GM23338 (cell line): Measurements from ENCODE around the gene SMOC2.

Source experiments
- CREB1 ChIP-seq: fragments of 250-450 bp; sonication (Bioruptor Pico); IDR thresholded peaks from 2 replicates; pipeline ENCODE4 v1.5.0; 2020; ENCODE audit warnings: low read depth, mild to moderate bottlenecking, moderate library complexity
- CTCF ChIP-seq, 2 experiments: fragments of 200-600 bp in 1 of 2; sonication (generic) in 1 of 2; conservative IDR thresholded peaks; 2 replicates each; pipeline versions ENCODE4 v1.5.1 to v1.6.1; 2016 to 2017; ENCODE audit warnings: antibody characterized with exemption in 2 of 2, low read depth in 2 of 2, mild to moderate bottlenecking in 2 of 2, moderate library complexity in 1 of 2
- ETS1 ChIP-seq: IDR thresholded peaks from 2 replicates; pipeline ENCODE4 v1.6.1; 2016; ENCODE audit warnings: antibody characterized with exemption
- EZH2 ChIP-seq: fragments of 200-600 bp; sonication (generic); IDR thresholded peaks from one replicate; pipeline ENCODE4 v1.8.0; 2017; ENCODE audit warnings: antibody characterized with exemption, mild to moderate bottlenecking, low read depth; ENCODE audit not compliant: unreplicated experiment
- EZH2phosphoT487 ChIP-seq: fragments of 200-600 bp; sonication (generic); IDR thresholded peaks from one replicate; pipeline ENCODE4 v1.8.1; 2018; ENCODE audit warnings: antibody characterized with exemption; ENCODE audit not compliant: unreplicated experiment
- JUNB ChIP-seq: IDR thresholded peaks from one replicate; pipeline ENCODE4 v1.6.1; 2016; ENCODE audit warnings: antibody characterized with exemption; ENCODE audit not compliant: unreplicated experiment
- POLR2AphosphoS5 ChIP-seq: IDR thresholded peaks from 2 replicates; pipeline ENCODE4 v1.6.1; 2016; ENCODE audit warnings: antibody characterized with exemption, low read depth
- REST ChIP-seq: IDR thresholded peaks from one replicate; pipeline ENCODE4 v1.6.1; 2018; ENCODE audit warnings: antibody characterized with exemption; ENCODE audit not compliant: unreplicated experiment
- STAT1 ChIP-seq: IDR thresholded peaks from one replicate; pipeline ENCODE4 v1.6.1; 2016; ENCODE audit warnings: antibody characterized with exemption; ENCODE audit not compliant: unreplicated experiment
- ZNF114 ChIP-seq: fragments of 250-450 bp; sonication (Bioruptor Pico); IDR thresholded peaks from 2 replicates; pipeline ENCODE4 v1.5.0; 2020; ENCODE audit warnings: mild to moderate bottlenecking, moderate library complexity
- ZNF331 ChIP-seq: fragments of 250-450 bp; sonication (Bioruptor Pico); IDR thresholded peaks from 2 replicates; pipeline ENCODE4 v1.5.0; 2020; ENCODE audit warnings: low read depth, mild to moderate bottlenecking, moderate library complexity
- ZNF462 ChIP-seq: fragments of 250-450 bp; sonication (Bioruptor Pico); IDR thresholded peaks from 2 replicates; pipeline ENCODE4 v1.5.0; 2020; ENCODE audit warnings: mild to moderate bottlenecking, moderate library complexity

GRCh38 chr6:168415993-168416530 lies 24.9 kb upstream of the SMOC2 start:
- no peak for TF ChIP-seq CTCF (conservative IDR thresholded peaks at IDR 0.05; ENCODE audit: low read depth in 2 of 2)
- TF ChIP-seq EZH2: no peak
- no peak for TF ChIP-seq ETS1
- TF ChIP-seq REST: no peak
- no peak for TF ChIP-seq POLR2AphosphoS5
- TF ChIP-seq EZH2phosphoT487: no peak
- no peak for TF ChIP-seq STAT1
- TF ChIP-seq JUNB: no peak
- TF ChIP-seq CREB1 (CRISPR knock-in tag): no peak
- TF ChIP-seq ZNF114 (CRISPR knock-in tag): no peak
- no peak for TF ChIP-seq ZNF462 (CRISPR knock-in tag)
- no peak for TF ChIP-seq ZNF331 (CRISPR knock-in tag)
